GM12878 (cell line): ENCODE measurements around the gene BCAS3. TPM values are rescaled to one million over a fixed set of nuclear protein-coding genes. Genes with fewer than 3 reads are reported as not detected.

Experiments used
- ATAC-seq: fragments of 200-7000 bp; cut with Tn5 transposase; 3 replicates; pipeline ENCODE4 v1.9.1; 2020; ENCODE audit warnings: mild to moderate bottlenecking, moderate library complexity
- BruUV-seq: library from RNA; stranded (reverse); fragments of 400-500 nt; replicated peaks from 2 replicates; lab custom pipeline; 2021; lab: Mats Ljungman, UMichigan
- CTCF ChIA-PET: fragments of 300-600 bp; sonication (Branson Sonifier 250); formaldehyde crosslinking; extraction: SDS; loops from one replicate; lab custom pipeline; 2021; ENCODE audit warnings: inconsistent platforms; lab: Yijun Ruan, JAX
- POLR2A ChIA-PET: fragments of 350-600 bp; formaldehyde crosslinking; extraction: SDS; loops from one replicate; lab custom pipeline; 2021; ENCODE audit warnings: inconsistent platforms; lab: Charles Lee
- RAD21 ChIA-PET: fragments of 300-600 bp; sonication (Branson Sonifier 250); formaldehyde crosslinking; loops from one replicate; lab custom pipeline; 2023; ENCODE audit warnings: antibody characterized with exemption; ENCODE audit not compliant: unreplicated experiment; lab: Charles Lee
- SMC1A ChIA-PET: fragments of 300-600 bp; sonication (Branson Sonifier 250); formaldehyde crosslinking; loops from one replicate; lab custom pipeline; 2023; ENCODE audit not compliant: unreplicated experiment, uncharacterized antibody; lab: Charles Lee
- DNase-seq: peaks from one replicate; pipeline ENCODE4 v3.0.0-alpha.2; 2011; ENCODE audit warnings: low read depth, low spot score
- FAIRE-seq: peaks from 3 replicates; lab custom pipeline; 2011; peaks lifted over from hg19 to GRCh38; lab: Jason Lieb, UNC
- H2AFZ ChIP-seq: 2 replicates; pipeline ENCODE4 v1.6.0; 2011; ENCODE audit warnings: low read depth, low read length, control low read depth; ENCODE audit not compliant: control insufficient read depth
- H3K27ac ChIP-seq: 2 replicates; pipeline ENCODE4 v1.5.1; 2011; ENCODE audit warnings: control low read depth; ENCODE audit not compliant: control insufficient read depth, insufficient read depth
- H3K27me3 ChIP-seq, 2 experiments: replicated peaks in 1 of 2; 2 replicates each; pipeline versions ENCODE4 v1.6.0 to v1.6.1; 2011; ENCODE audit warnings: low read length in 1 of 2; ENCODE audit not compliant: control insufficient read depth in 2 of 2, insufficient read depth in 2 of 2
- H3K36me3 ChIP-seq, 2 experiments: 2 replicates each; pipeline ENCODE4 v1.5.1; 2011; ENCODE audit warnings: low read length in 1 of 2; ENCODE audit not compliant: control insufficient read depth in 2 of 2, insufficient read depth in 2 of 2
- H3K4me1 ChIP-seq: 2 replicates; pipeline ENCODE4 v1.6.1; 2011; ENCODE audit warnings: mild to moderate bottlenecking, low read length, moderate library complexity, mixed read lengths; ENCODE audit not compliant: control insufficient read depth, insufficient read depth
- H3K4me2 ChIP-seq: 2 replicates; pipeline ENCODE4 v1.6.0; 2011; ENCODE audit warnings: control low read depth; ENCODE audit not compliant: control insufficient read depth, insufficient read depth
- H3K4me3 ChIP-seq: fragments of 200-600 bp; sonication (generic); 2 replicates; pipeline ENCODE4 v1.5.1; 2016
- H3K79me2 ChIP-seq: 2 replicates; pipeline ENCODE4 v1.6.0; 2011; ENCODE audit warnings: low read length; ENCODE audit not compliant: control insufficient read depth, insufficient read depth
- H3K9ac ChIP-seq: 2 replicates; pipeline ENCODE4 v1.8.0; 2011; ENCODE audit warnings: low read length, control low read depth, mixed read lengths; ENCODE audit not compliant: control insufficient read depth, insufficient read depth
- H3K9me3 ChIP-seq: replicated peaks from 3 replicates; pipeline ENCODE4 v1.5.1; 2011; ENCODE audit warnings: mild to moderate bottlenecking, low read length; ENCODE audit not compliant: control insufficient read depth, insufficient read depth
- H4K20me1 ChIP-seq: 2 replicates; pipeline ENCODE4 v1.6.0; 2011; ENCODE audit not compliant: control insufficient read depth, insufficient read depth
- ETV6 ChIP-seq, 2 experiments: fragments of 450-650 bp in 1 of 2; IDR thresholded peaks in 1 of 2; conservative IDR thresholded peaks in 1 of 2; 2 replicates each; pipeline ENCODE4 v1.6.1; 2014; ENCODE audit warnings: antibody characterized with exemption in 1 of 2, borderline replicate concordance in 1 of 2, low read depth in 1 of 2, mild to moderate bottlenecking in 1 of 2, moderate library complexity in 1 of 2
- KAT2A ChIP-seq: conservative IDR thresholded peaks from 2 replicates; pipeline ENCODE4 v1.6.1; 2011; ENCODE audit warnings: low read depth, low read length; ENCODE audit not compliant: control insufficient read depth
- KDM1A ChIP-seq: fragments of 200-600 bp; sonication (generic); IDR thresholded peaks from 2 replicates; pipeline ENCODE4 v1.6.1; 2016; ENCODE audit warnings: borderline replicate concordance
- NFXL1 ChIP-seq: fragments of 450-650 bp; IDR thresholded peaks from 2 replicates; pipeline ENCODE4 v1.6.1; 2017; ENCODE audit warnings: antibody characterized with exemption, mild to moderate bottlenecking, borderline replicate concordance
- PAX5 ChIP-seq: IDR thresholded peaks from 2 replicates; pipeline ENCODE4 v1.6.1; 2011; ENCODE audit warnings: low read depth, low read length, borderline replicate concordance
- WGBS: methylation state at CpG from one replicate; pipeline ENCODE4 v1.1.6; 2016; ENCODE audit warnings: low lambda C conversion rate; ENCODE audit not compliant: insufficient replicate concordance, insufficient coverage; ENCODE audit errors: missing lambda C conversion rate; 5-methylcytosine and 5-hydroxymethylcytosine counted together
- in situ Hi-C: fragments of 300-500 bp; cut with MboI; formaldehyde crosslinking; loops from 9 replicates; pipeline ENCODE4 v1.14.3; 2018; ENCODE audit warnings: mixed read lengths
- intact Hi-C: fragments of 100-400 bp; cut with micrococcal nuclease; formaldehyde crosslinking; loops from one replicate; pipeline ENCODE4 v1.14.2; 2022; ENCODE audit not compliant: unreplicated experiment
- polyA plus RNA-seq, 11 experiments: library from polyadenylated mRNA; depleted of rRNA in 4 of 11; unstranded in 6 of 11; stranded (reverse) in 5 of 11; fragments of >200 nt; fragmentation: Nextera tagmentation in 4 of 11; fragmentation: Illumina TruSeq in 1 of 11; extraction: Ambion mirVana in 4 of 11; extraction: Trizol in 1 of 11; gene quantifications; 1 replicate in 1 of 11; 2 replicates in 10 of 11; pipeline versions ENCODE4 v1.2.1 to v1.2.3, GENCODE V29; 2011 to 2016; ENCODE audit warnings: inconsistent platforms in 2 of 11, missing spikeins in 2 of 11, low read depth in 1 of 11
- total RNA-seq, 4 experiments: library from RNA; depleted of rRNA in 3 of 4; stranded (reverse); fragments of >200 nt in 3 of 4; fragmentation: Illumina TruSeq in 1 of 4; extraction: Trizol in 1 of 4; gene quantifications; 2 replicates each; pipeline versions ENCODE4 v1.2.1 to v1.2.3, GENCODE V29; 2013 to 2021

BCAS3 gene
- total and polyA plus RNA-seq, 10 of the 15 experiments (the other 5 are each of a cell fraction or from before 2014, with no cell fraction given) = 2.1 to 11.0 (median 6.6) TPM

DNA sequence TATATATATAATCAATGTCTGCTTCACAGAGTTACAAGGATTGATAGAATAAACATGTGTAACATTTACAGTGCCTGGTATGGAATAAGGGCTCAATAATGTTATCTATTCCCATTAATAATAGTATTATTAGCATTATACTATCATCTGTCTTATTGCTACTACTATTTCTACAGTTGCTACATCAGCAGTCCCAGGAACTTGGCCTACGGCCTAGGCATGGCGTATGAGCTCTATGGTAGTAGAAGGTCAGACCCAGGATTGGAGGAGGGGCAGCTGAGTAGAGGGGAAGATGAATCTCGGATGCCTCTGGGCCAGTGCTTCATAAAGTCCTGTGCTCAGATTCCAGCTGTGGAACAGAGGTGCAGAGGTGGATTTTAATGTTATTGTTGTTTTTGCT, 575.7 kb downstream of the BCAS3 start:
- Histone ChIP-seq H4K20me1 (no peaks in the 10 kb centered on the region), H3K4me1 (no peaks in the 10 kb centered on the region), H3K9me3 (no peaks in the 10 kb centered on the region), H3K4me3 (no peak overlapping the region), H3K27ac (no peak overlapping the region), H3K27me3 (no peaks in the 10 kb centered on the region; a peak in 1 of 4 replicates), H3K36me3 (no peaks in the 10 kb centered on the region), H3K9ac (no peak overlapping the region), H3K79me2 (no peaks in the 10 kb centered on the region), H2AFZ (no peak overlapping the region), H3K4me2 (no peak overlapping the region)
- intact Hi-C loops = no loop called here
- TF ChIP-seq KDM1A (no peak), ETV6 (conservative IDR thresholded peaks at IDR 0.05 in 1 of 2, IDR thresholded peaks at IDR 0.05 in 1 of 2; ENCODE audit: borderline replicate concordance in 1 of 2, low read depth in 1 of 2) (peak in 1 of 2 experiments; percentile 95; a peak in 1 of 4 replicates)
- no peak for ATAC-seq
- DNase-seq = no peak
- ChIA-PET POLR2A (no interaction called here), CTCF (no interaction called here), SMC1A (no interaction called here), RAD21 (no interaction called here)
- BruUV-seq = no TSS peak
- WGBS = 68% methylated on average over 3 of the region's 3 CpGs
- in situ Hi-C loops = no loop called here
- FAIRE-seq = no peak

- ChIA-PET RAD21 (no interaction called here), CTCF (no interaction called here), POLR2A (no interaction called here), SMC1A (no interaction called here)
- no peak overlapping the region for H3K4me2 ChIP-seq
- no peak overlapping the region for H3K27ac ChIP-seq
- H3K9ac ChIP-seq = no peak overlapping the region
- in situ Hi-C loops (no loop called here), intact Hi-C loops (no loop called here)
- DNase-seq = no peak
- H3K79me2 ChIP-seq = no peaks in the 10 kb centered on the region
- FAIRE-seq = no peak
- H2AFZ ChIP-seq = no peak overlapping the region
- no peaks in the 10 kb centered on the region for H4K20me1 ChIP-seq
- ATAC-seq = no peak
- no peaks in the 10 kb centered on the region for H3K4me1 ChIP-seq
- H3K36me3 ChIP-seq = no peaks in the 10 kb centered on the region
- BruUV-seq = no TSS peak
- 79% methylated on average over 10 of the region's 10 CpGs for WGBS
- no peaks in the 10 kb centered on the region; a peak in 1 of 4 replicates for H3K27me3 ChIP-seq
- no peak overlapping the region for H3K4me3 ChIP-seq
- no peak for TF ChIP-seq KAT2A
- TF ChIP-seq PAX5 = no peak
- peak; percentile 70; the same call in 1 of the 2 replicates for TF ChIP-seq NFXL1
- TF ChIP-seq ETV6 (conservative IDR thresholded peaks at IDR 0.05 in 1 of 2, IDR thresholded peaks at IDR 0.05 in 1 of 2; ENCODE audit: borderline replicate concordance in 1 of 2, low read depth in 1 of 2) = 0 out of 4 replicates have a peak, but pooled peaks of 1 of the 2 experiments have one; percentile 56
- no peaks in the 10 kb centered on the region for H3K9me3 ChIP-seq
Measured at GRCh38 chr17:61253937-61254574, 576.4 kb downstream of the BCAS3 start.
